NCI-H446 treated with DMSO at 0.1 percent for 48 hours (cell line): ENCODE measurements around the gene OGFR.

Experiments used
- DNase-seq: peaks from one replicate; lab custom pipeline; 2025; lab: John Stamatoyannopoulos, UW

Gene OGFR, protein sequence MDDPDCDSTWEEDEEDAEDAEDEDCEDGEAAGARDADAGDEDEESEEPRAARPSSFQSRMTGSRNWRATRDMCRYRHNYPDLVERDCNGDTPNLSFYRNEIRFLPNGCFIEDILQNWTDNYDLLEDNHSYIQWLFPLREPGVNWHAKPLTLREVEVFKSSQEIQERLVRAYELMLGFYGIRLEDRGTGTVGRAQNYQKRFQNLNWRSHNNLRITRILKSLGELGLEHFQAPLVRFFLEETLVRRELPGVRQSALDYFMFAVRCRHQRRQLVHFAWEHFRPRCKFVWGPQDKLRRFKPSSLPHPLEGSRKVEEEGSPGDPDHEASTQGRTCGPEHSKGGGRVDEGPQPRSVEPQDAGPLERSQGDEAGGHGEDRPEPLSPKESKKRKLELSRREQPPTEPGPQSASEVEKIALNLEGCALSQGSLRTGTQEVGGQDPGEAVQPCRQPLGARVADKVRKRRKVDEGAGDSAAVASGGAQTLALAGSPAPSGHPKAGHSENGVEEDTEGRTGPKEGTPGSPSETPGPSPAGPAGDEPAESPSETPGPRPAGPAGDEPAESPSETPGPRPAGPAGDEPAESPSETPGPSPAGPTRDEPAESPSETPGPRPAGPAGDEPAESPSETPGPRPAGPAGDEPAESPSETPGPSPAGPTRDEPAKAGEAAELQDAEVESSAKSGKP

DNA sequence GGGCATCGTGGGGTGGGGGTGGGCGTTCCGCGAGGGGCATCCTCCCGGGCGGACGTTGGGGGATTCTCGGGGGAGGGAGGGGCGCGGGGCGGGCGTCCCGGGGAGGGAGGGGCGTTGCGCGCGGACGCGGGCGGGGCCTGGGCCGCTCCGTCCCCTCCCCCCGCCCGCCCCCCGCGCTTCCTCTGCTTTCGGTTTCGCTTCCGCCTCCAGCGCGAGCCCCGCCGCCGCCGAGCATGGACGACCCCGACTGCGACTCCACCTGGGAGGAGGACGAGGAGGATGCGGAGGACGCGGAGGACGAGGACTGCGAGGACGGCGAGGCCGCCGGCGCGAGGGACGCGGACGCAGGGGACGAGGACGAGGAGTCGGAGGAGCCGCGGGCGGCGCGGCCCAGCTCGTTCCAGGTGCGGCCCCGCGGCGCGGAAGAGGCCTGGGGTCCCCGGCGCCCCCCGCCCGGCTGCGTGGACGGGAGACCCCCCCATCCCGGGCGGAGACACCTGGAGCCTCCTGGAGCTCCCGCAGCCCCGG, at the start of gene OGFR:
OGFR (plus strand) TSS at position 209 of the 528 bp plus-strand sequence; CDS start at position 234, 25 bp downstream.
- no peak for DNase-seq

DNA sequence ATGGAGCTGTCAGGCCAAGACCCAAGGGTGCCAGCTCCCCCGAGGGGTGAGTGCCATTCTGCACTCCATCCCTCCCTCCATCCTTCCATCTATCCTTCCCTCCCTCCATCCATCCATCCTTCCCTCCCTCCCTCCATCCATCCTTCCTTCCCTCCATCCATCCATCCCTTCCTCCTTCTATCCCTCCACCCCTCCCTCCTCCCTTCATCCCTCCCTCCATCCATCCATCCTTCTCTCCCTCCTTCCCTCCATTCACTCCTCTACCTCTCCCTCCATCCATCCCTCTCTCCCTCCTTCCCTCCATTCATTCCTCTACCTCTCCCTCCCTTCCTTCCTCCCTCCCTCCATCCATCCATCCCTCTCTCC, 49.7 kb upstream of the OGFR start:
- DNase-seq = no peak

DNA sequence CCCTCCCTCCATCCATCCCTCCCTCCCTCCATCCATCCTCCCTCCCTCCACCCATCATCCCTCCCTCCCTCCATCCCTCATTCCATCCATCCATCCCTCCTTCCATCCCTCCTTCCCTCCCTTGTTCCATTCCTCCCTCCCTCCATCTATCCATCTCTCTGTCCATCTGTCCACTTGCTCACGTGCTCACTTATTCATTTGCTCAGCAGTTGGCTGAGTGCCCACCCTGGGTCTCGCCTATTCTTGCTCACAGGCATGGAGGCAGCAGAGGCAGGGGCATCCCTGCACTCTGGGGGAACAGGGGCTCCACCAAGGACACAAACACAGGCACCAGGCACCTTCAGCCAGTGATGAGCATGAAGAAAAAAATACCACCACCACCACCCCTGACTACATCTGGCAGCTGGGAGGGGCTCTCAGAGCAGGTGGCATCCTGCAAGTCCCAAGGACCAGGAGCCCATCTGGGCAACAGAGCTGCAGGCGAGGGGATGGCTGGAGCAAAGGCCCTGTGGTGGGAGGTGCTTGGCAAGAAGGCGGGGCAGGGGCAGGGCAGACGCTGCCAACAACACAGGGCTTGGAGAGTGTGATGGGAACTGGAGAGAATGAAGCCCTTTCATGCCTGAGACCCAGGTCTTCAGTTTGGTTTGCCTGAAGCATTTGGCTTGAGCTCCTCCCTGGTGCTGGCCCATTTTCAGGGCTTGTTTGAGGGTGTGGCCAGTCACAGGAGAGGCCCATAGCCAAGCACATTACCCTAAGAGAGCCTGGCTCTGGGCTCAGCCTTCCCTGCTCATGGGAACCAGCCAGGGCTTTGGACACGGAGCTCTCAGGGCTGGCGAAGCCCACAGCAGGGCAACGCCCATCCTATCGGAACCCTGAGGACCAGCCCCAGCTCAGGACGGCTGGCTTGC, 48.6 kb upstream of the OGFR start:
- DNase-seq = peak; percentile 47

DNA sequence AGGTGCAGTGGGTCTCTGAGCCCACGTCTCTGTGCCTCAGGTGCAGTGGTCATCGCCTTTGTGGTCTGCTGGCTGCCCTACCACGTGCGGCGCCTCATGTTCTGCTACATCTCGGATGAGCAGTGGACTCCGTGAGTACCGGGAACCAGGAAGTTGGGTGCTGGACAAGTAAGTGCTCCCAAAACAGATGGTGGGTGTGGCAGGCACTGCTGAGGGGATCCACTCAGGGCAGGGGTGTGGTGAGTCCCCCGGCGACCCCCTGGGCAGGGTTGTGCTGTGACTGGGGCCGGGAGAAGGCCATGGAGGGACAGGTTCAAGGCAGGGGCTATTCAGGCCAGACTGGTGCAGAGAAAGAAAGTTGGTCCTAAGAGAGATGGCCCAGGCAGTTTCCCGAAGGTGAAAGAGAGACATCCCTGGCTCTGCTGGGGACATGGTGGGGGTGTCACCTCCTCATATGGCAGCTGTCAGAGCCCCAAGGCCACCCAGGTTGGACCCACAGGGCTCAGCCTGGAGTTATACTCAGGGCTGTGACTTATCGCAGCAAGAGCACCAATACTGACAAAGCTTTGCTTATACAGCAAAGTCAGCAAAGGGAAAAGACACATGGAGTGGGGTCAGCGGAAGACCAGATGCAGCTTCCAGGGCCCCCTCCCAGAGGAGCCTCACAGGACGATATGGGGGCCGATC, 46.3 kb upstream of the OGFR start:
- DNase-seq = no peak

DNA sequence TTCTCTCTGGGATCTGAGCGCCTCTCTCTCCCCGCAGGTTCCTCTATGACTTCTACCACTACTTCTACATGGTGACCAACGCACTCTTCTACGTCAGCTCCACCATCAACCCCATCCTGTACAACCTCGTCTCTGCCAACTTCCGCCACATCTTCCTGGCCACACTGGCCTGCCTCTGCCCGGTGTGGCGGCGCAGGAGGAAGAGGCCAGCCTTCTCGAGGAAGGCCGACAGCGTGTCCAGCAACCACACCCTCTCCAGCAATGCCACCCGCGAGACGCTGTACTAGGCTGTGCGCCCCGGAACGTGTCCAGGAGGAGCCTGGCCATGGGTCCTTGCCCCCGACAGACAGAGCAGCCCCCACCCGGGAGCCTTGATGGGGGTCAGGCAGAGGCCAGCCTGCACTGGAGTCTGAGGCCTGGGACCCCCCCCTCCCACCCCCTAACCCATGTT, 44.6 kb upstream of the OGFR start:
- DNase-seq = no peak

DNA sequence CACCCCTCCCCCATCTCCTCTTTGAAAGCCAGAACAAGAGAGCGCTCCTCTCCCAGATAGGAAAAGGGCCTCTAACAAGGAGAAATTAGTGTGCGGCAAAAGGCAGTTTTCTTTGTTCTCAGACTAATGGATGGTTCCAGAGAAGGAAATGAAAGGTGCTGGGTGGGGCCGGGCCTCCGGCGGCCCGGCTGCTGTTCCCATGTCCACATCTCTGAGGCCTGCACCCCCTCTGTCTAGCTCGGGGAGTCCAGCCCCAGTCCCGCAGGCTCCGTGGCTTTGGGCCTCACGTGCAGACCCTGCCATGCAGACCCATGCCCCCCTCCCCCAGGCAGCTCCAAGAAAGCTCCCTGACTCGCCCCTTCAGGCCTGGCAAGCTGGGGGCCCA, 44.2 kb upstream of the OGFR start:
- no peak for DNase-seq

DNA sequence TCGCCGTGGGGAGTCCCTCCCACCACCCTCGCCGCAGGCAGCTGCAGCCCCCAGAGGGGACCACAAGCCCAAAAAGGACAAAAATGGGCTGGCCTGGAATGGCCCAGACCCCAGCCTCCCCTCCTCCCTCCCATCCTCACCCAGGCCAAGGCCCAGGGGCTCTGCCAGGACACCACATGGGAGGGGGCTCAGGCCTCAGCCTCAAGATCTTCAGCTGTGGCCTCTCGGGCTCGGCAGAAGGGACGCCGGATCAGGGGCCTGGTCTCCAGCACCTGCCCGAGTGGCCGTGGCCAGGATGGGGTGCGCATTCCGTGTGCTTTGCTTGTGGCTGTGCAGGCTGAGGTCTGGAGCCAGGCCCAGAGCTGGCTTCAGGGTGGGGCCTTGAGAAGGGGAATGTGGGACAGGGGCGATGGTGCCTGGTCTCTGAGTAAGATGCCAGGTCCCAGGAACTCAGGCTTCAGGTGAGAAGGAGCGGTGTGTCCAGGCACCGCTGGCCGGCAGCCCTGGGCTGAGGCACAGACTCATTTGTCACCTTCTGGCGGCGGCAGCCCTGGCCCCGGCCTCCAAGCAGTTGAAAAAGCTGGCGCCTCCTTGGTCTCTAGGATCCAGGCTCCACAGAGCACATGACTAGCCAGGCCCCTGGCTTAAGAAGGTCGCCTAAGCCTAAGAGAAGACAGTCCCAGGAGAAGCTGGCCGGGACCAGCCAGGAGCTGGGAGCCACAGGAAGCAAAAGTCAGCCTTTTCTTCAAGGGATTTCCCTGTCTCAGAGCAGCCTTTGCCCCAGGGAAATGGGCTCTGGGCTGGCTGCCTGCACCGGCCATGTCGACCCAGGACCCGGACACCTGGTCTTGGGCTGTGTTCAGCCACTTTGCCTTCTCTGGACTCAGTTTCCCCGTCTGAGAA, 43.5 kb upstream of the OGFR start:
- no peak for DNase-seq

DNA sequence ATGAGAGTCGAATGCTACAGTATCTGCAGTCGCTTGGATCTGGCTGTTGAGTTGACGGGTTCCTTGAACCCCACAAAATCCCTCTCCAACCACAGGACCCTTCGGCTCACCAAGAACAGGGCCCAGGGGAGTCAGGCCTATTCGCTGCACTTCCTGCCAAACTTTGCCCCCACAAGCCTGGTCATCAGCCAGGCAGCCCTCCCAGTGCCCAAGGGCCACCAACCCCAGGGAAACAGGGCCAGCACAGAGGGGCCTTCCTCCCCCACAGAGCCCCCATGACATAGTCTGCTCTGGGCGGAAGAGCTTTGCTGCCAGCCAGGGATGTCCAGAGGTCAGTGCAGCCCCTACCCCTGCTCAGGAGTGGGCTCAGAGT, 42.9 kb upstream of the OGFR start:
- no peak for DNase-seq

DNA sequence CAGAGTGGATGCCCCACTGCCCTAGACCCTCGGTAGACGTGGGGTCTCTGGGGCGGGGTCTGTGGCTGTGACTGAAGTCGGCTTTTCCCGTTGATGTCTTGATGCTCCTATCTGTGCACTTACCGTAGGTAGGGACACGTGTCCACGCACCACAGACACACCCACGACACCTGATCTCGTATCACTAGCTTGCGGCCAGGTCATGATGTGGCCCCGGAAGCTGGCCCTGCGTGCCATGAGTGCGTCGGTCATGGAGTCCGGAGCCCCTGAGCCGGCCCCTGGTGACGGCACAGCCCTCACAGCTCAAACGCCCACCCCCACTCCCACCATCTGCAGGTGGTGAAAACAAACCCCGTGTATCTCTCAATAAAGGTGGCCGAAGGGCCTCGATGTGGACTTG, 42.3 kb upstream of the OGFR start:
- DNase-seq = no peak

DNA sequence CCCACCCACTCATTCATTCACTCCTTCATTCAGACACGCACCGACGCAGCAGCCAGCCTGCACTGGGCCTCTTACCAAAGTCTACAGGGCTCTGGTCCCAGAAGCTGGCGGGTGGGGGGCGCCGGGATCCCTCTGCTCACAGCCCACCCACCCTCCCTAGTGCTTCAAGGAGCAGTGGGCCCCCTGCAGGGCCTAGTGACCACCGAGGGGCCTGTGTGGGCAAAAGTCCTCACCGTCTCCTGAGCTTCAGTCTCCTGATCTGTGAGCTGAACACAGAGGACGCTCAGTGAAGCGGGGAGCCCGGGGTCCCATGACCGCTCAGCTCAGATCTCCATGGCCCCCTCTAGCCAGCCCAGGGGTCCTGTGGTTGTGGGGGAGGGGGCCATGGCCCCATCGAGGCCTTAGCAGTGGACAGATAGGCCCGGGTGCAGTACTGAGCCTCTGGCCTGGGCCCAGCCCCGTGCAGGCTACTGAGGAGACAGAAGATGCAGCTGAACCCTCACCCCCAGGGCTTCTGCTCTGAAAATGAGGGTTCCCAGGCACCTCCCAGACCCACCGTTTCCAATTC, 41.8 kb upstream of the OGFR start:
- no peak for DNase-seq

DNA sequence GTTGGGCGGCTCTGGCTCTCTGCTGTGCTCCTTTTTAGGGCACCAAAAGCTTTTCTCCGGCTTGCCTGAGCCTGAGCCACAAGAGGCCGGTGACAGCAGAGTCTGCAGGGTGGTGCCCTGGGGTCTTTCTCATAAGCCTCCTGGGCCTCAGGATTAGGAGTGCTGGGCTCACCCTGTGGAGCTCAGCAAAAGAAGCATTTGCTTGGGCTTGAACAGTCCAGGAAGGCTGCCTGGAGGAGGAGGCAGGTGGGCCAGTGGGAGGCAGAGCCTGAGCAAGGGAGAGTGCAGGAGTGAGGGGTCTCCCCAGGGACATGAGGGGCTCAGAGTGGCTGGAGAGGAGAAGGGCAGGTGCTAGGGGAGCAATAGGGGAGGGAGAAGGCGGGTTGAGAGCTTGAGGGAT, 41.2 kb upstream of the OGFR start:
- no peak for DNase-seq

DNA sequence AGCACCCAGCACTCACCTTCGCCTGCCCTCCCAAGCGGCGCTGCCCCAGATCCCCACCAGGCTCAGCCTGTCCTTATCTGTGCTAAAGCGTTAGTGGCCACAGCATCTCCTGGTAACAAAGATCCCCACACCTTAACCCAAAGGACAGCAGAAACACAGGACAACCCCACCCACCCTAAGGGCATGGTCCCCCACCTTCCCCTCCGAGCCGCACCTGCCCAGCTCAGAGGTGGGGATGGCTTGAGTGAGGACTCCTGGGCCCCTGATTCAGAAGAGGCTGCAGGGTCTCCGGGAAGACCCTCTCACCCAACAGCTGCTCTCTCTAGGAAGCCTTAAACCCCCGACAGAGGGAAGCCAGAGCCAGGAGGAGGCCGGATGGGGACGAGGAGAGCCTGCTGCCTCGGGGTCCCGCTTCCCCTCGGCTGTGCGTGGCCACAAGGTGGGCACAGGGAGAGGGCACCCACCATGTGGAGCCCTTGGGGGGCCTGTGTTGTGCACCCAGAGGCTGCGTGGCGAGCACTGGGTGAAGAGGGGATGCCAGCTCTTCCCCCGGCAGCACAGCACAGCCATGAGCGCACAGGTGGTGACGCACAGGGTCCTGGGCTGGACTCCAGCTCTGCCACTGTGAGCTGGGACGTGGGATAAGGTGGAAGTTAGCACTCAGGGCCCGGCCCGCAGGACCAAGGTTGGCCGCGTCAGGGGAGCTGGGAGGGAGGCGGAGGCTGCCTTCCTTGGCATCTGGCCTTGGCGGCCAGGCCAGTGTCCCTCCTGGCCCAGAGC, 40.3 kb upstream of the OGFR start:
- no peak for DNase-seq

DNA sequence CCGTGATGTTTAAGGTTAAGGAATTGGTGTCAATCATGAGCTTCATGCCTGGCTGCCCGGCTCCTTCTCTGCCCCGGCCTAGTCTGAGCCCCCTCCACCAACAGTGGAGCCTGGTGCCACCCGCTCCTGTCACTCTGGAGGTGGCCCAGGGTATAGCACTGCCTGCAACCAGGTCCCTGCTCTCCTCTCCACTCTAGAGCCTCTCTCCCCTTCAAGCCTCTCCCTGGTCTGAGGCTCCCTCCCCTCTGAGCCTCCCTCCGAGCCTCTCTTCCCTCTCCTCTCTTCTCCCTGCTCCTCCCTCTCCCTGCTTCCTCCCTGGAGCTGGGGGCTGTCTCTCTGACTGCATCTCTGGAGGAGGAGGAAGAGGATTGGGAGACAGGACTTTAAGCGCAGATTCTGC, 39.6 kb upstream of the OGFR start:
- no peak for DNase-seq

DNA sequence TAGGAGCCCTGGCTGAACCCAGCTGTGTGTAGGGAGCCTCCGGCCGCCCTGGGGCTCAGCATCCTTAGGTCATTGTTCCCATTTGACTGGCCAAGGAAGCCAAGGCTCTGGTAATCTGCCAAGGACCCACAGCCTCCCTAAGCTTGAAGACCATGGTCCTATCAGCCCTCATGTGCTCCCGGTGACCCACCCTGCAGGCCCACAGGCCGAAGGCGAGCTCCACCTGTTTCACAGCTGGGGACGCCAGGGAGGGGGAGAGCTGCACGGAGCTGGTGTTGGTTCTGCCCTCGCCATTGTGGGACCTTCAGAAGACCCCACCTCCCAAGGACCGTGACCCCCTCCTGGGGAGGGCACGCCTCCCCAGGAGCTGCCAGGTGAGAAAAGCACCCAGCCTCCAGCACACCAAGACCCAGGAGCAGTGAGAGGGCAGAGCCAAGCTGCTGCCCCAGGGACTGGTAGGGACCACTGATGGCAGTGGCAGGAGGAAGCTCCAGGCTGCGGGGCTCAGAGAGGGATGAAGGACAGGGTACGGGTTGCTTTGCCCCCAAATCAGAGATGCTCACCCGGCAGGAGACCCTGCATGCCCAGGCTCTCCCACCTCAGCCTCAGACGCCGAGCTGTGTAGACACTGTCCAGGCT, 39.1 kb upstream of the OGFR start:
- no peak for DNase-seq

DNA sequence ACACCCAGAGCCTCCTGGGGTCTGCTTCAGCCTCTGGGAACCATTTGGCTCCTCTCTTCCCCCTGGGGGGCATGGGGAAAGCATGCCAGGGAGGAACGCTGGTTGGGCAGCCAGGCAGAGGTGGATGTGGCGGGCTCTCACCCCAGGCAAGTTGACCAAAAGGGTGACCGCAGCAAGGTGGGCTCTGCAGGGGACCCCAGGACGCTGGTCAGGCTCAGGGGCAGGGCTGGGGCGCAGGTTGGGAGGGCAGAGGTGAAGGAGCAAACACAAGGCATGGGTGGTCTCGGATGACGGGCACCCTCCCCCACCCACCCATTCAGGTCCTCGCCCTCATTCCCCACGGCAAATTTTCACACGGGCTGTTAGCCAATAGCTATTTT, 38.6 kb upstream of the OGFR start:
- DNase-seq = no peak

DNA sequence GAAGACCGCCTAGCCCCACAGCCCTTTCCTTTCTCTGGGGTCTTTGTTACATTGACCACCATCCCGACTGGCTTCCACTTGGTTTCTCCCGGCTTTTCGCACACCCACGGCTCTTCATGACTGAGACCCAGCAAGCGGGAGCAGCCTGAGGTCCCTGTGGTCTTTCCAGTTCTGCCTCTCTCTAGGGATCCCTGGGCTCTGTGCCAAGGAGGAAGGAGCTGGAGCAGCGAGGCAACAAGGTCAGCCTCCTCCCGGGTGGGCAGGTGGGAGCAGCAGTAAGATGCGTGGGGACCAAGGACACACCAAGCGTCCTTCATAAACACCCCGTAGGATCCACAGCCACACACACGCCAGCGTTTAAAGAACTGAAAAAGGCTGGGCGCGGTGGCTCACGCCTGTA, 37.9 kb upstream of the OGFR start:
- DNase-seq = no peak

DNA sequence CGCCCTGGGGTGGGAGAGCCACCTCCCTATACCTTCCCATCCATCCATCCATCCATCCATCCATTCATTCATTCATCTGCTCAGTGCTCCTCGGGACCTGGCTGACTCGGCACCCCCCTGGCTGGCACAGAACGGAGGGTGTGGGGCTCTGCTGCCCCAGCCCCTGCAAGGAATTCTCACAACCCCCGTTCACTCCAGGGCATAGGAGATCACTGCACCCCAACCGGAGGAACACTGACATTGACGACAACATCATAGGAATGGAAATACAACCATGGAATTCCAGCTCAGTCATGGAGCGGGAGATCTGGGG, 36.4 kb upstream of the OGFR start:
- no peak for DNase-seq

DNA sequence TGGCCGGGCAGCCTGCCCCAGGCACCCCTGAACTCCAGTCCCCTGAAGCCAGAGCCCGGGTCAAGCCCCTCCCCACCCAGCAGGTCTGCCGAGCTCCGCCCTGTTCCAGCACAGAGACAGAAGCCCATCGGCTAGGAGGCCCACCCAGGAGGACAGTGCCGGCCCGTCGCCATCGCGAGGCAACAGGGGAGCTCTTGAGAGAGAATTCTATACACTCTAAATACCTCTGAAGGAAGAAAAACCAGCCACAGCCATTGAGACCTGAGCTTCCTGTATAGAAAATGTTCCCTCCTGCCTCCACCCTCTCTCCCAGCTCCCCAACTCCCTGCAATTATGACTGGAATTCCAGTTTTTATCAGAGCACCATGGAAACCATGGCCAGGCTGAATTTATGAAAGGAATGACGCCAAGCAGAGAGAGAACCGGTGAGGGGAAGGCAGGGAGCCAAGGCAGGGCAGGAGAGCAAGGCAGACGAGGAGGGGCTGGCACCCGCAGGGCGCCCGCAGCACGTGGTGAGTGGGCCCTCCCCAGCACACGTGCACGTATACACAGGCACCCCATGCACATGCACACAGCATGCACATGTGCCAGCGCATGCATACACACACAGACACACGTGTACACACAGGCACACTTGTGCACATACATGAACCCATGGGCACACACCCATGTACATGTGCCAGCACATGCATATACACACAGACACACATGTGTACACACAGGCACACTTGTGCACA, 35.9 kb upstream of the OGFR start:
- no peak for DNase-seq
